LNCaP clone FGC (cell line): ENCODE data around the gene MYADML2.

Experiments used
- DNase-seq: peaks from one replicate; pipeline ENCODE4 v3.0.0-alpha.2; 2011; ENCODE audit warnings: low read depth
- H3K4me3 ChIP-seq: 2 replicates; pipeline ENCODE4 v1.5.1; 2011; ENCODE audit warnings: mild to moderate bottlenecking, low read depth, low read length, control low read depth
- TF ChIP-seq, protein P1 (sequence below): IDR thresholded peaks from 2 replicates; pipeline ENCODE4 v1.5.1; 2012; ENCODE audit warnings: mild to moderate bottlenecking; ENCODE audit not compliant: control insufficient read depth, insufficient read depth; ENCODE audit errors: extremely low read depth

The MYADML2 gene

GRCh38 chr17:81909231-81909630 lies 37.8 kb downstream of the MYADML2 start:
- DNase-seq = no peak
- TF ChIP-seq, protein P1, sequence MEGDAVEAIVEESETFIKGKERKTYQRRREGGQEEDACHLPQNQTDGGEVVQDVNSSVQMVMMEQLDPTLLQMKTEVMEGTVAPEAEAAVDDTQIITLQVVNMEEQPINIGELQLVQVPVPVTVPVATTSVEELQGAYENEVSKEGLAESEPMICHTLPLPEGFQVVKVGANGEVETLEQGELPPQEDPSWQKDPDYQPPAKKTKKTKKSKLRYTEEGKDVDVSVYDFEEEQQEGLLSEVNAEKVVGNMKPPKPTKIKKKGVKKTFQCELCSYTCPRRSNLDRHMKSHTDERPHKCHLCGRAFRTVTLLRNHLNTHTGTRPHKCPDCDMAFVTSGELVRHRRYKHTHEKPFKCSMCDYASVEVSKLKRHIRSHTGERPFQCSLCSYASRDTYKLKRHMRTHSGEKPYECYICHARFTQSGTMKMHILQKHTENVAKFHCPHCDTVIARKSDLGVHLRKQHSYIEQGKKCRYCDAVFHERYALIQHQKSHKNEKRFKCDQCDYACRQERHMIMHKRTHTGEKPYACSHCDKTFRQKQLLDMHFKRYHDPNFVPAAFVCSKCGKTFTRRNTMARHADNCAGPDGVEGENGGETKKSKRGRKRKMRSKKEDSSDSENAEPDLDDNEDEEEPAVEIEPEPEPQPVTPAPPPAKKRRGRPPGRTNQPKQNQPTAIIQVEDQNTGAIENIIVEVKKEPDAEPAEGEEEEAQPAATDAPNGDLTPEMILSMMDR = no peak
- H3K4me3 ChIP-seq = no peak overlapping the region; the same call in 1 of the 2 replicates

- no peak overlapping the region for H3K4me3 ChIP-seq
- DNase-seq = no peak
- TF ChIP-seq, protein P1 = no peak
These were observed 38.2 kb downstream of the MYADML2 start for GRCh38 chr17:81908793-81909192.

DNA sequence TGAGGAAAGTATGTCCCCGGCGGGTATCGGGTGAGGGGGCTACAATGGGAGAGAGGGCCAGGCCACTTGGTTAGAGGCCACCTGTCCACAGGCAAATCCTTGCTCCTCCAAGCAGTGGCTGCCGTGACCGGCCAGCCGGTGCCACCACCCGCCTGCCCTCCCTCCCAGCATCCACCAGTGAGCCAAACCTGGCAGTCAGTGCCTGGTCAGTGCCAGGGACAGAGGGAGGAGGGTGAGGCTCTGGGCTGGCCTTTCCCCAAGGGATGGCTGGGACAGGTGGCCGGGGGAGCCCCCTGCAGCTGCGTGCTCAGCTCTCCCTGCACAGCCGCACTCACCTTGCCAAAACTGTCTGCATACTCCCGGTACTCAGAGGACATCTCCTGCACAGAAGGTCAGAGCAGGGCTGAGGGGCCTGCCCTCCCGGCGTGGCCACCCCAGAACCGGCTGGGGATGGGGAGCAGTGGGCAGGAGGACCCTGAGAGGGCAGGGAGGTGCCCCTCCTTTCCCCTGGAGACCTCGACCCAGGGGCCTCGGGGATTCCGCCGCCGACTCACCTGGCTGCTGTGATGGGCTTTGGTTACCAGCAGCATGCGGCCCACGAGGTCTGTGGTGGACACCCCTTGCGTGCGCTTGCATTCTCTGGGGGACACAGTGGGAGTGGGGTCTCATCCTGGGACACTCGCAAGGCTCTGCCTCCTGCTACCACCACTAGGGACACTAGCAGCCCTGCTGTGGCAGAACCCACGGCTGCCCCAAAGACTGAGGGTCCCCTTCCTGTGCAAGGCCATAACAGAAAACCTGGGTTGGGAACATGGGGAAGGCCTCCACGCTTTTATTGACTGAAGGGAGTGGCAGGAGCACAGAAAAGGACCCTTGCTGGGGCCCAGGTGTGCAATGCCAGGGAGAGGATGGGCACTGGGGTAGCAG lies 39.6 kb downstream of the MYADML2 start:
- TF ChIP-seq, protein P1 = no peak
- DNase-seq = no peak
- no peak overlapping the region for H3K4me3 ChIP-seq

DNA sequence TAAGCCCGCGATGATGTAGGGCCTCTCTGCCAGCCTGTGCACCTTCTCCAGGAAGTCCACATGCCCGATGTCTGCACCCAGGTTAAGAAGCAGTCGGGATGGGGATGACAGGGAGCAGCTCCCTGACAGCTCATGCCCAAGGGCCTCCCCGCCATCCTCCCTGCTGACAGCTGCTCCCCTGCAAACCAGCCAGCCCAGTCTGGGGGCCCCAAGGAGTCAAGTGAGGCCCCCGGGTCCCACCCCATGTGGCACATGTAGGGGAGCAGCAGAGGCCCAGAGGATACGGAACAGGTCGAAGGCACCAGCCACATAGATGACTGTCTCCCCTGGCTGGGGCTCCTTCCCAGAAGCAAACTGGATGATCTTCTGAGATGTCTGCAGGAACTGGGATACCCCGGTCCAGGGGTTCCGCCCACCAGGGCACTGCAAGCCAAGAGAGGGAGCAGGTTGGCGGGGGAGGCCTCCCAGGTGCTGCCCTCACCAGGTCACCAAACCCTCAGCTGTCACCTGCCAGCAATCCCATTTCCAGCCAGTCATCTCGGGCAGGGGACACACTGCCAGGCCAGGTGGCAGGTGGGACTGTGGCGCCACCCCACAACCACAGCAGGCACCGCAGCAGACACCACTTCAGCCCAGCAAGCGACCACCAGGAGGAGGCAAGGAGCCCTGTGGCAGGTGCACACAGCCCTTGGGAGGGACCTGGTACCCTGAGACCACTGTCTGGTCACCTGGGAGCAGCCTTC lies 40.4 kb downstream of the MYADML2 start:
- TF ChIP-seq, protein P1 = no peak
- no peak for DNase-seq
- no peak overlapping the region for H3K4me3 ChIP-seq

DNA sequence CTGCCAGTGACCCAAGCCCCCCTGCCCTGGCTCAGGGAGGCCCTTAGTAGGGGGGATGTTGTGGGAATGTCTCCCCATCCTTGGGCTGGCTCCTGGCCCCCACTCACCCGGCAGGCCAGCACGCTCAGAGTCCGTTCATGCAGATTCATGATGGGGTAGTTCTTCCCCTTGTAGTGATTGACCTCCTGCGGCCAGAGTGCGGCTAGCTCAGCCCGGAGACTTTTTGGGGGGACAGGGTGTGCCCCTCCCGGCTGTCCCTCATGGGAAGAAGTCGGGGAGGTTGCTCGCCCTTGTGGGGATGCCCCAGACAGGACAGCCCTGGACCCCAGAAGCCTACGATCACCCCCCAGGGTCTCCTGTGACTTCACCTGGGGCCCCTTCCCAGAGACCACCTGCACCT lies 41.0 kb downstream of the MYADML2 start:
- TF ChIP-seq, protein P1 = no peak
- H3K4me3 ChIP-seq = no peak overlapping the region
- no peak for DNase-seq

DNA sequence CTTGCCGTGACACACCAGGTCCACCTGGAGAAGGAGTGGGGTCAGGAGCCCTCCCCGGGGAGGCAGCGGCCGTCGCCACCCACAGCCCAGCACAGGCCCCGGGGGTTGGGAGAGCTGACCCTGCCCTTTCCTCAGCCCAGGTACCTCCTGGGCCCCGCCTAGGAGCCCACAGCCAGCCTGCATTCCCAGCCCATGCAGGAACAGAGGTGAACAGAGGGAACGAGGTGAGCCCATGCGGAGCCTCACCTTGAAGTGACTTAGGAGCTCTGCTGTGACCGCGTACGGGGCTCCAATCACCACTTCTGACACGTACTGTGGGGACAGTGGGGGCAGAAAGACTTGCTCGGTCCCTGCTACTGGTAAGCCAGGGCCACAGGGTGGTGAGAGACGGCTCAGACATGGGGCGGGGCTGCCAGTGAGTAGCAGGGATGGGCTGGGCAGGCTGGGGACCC lies 41.6 kb downstream of the MYADML2 start:
- no peak for DNase-seq
- H3K4me3 ChIP-seq = no peak overlapping the region
- TF ChIP-seq, protein P1 = no peak
